ENCODE results near the gene RHOH.

GRCh38 chr4:40187386-40187906, 9.4 kb upstream of the RHOH start:
- TF ChIP-seq POLR2A (IDR thresholded peaks at IDR 0.05; ENCODE audit: low read depth, low read length) (no peak), POLR2AphosphoS5 (IDR thresholded peaks at IDR 0.05; ENCODE audit: low read depth, low read length) (no peak), TAF1 (IDR thresholded peaks at IDR 0.05; ENCODE audit: low read depth, low read length) (no peak)

All from GM12891 (cell line).